HFFc6 (cell line): Measurements from ENCODE around the gene CASP4. TPM values are rescaled to one million over a fixed set of nuclear protein-coding genes. Genes with fewer than 3 reads are reported as not detected.
"Not testable (repeated sequence)": the region's sequence is repeated elsewhere in the genome, so short reads cannot be mapped to it uniquely, and the experiment has no call there.

Experiments
- DNase-seq: peaks from one replicate; pipeline ENCODE4 v3.0.0-alpha.2; 2018
- H3K27ac Mint-ChIP-seq: 2 replicates; pipeline ENCODE4 v1.8.0; 2020; ENCODE audit warnings: mild to moderate bottlenecking, mixed read lengths
- H3K27me3 Mint-ChIP-seq: 2 replicates; pipeline ENCODE4 v1.8.0; 2021; ENCODE audit warnings: mild to moderate bottlenecking, moderate library complexity, mixed read lengths; ENCODE audit not compliant: insufficient read depth
- H3K36me3 Mint-ChIP-seq: 2 replicates; pipeline ENCODE4 v1.8.0; 2021; ENCODE audit warnings: low read depth, mixed read lengths
- H3K4me1 Mint-ChIP-seq: 2 replicates; pipeline ENCODE4 v1.8.0; 2020; ENCODE audit warnings: low read depth, mixed read lengths
- H3K4me3 Mint-ChIP-seq: 2 replicates; pipeline ENCODE4 v1.8.0; 2020; ENCODE audit warnings: mild to moderate bottlenecking, moderate library complexity, mixed read lengths
- H3K9me3 Mint-ChIP-seq: 2 replicates; pipeline ENCODE4 v1.8.0; 2020; ENCODE audit warnings: mild to moderate bottlenecking, mixed read lengths
- total RNA-seq, 6 experiments: library from RNA; stranded (reverse); fragmentation: NEBNext Ultra II Directional; extraction: Animal tissue kit (Norgen Biotek cat#: 25700); gene quantifications; 2 replicates in 1 of 6; 3 replicates in 5 of 6; pipeline ENCODE4 v1.2.3, GENCODE V29; 2021
- TF ChIP-seq, protein P1 (sequence below): fragments of 200-600 bp; sonication (generic); IDR thresholded peaks from 2 replicates; pipeline ENCODE4 v1.5.0; 2021; ENCODE audit warnings: antibody characterized with exemption, mild to moderate bottlenecking

CASP4 gene
- total RNA-seq, 6 experiments from 2014 or later, result 52.7 to 71.6 (median 60.8) TPM

DNA sequence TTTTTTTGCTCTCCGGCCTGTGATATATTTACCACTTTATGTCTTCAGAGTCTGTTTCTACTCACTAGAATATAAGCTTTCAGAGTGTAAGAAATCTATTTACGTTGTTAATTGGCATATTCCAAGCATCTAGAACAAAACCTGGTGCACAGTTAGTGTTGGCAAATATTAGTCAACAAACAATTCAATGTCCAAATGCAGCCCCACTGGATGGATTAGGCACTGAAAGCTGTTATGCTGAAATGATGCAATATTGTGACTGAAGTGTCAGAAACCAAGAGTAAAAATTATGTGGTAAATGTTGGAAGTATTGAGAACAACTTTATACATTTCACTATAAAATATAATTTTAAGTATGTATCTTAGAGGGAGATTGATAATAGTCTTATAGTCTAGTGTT lies 24.8 kb downstream of the CASP4 start:
- Mint-ChIP-seq H3K4me3 (no peak overlapping the region), H3K36me3 (peaks cover 50% of the 10 kb centered on the region), H3K27ac (no peak overlapping the region), H3K4me1 (peaks cover 6% of the 10 kb centered on the region), H3K27me3 (peaks cover 2% of the 10 kb centered on the region; the same call in 1 of the 2 replicates), H3K9me3 (no peaks in the 10 kb centered on the region)
- TF ChIP-seq, protein P1, sequence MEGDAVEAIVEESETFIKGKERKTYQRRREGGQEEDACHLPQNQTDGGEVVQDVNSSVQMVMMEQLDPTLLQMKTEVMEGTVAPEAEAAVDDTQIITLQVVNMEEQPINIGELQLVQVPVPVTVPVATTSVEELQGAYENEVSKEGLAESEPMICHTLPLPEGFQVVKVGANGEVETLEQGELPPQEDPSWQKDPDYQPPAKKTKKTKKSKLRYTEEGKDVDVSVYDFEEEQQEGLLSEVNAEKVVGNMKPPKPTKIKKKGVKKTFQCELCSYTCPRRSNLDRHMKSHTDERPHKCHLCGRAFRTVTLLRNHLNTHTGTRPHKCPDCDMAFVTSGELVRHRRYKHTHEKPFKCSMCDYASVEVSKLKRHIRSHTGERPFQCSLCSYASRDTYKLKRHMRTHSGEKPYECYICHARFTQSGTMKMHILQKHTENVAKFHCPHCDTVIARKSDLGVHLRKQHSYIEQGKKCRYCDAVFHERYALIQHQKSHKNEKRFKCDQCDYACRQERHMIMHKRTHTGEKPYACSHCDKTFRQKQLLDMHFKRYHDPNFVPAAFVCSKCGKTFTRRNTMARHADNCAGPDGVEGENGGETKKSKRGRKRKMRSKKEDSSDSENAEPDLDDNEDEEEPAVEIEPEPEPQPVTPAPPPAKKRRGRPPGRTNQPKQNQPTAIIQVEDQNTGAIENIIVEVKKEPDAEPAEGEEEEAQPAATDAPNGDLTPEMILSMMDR, result no peak
- DNase-seq, result no peak

DNA sequence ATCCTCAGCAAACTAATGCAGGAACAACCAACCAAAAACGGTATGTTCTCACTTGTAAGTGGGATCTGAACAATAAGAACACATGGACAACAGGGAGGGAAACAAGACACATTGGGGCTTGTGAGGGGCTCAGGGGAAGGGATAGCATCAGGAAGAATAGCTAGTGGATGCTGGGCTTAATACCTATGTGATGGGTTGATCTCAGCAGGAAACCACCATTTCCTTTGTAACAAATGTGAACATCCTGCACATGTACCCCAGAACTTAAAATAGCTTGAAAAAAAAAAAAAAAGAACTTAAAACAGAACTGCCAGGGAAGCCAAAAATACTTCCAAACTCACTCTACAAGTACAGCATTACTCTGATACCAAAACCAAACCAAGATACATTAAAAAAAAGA lies 33.8 kb downstream of the CASP4 start:
- no peak for DNase-seq
- H3K4me1 Mint-ChIP-seq, result no peaks in the 10 kb centered on the region
- peaks cover 5% of the 10 kb centered on the region; the same call in 1 of the 2 replicates for H3K9me3 Mint-ChIP-seq
- H3K36me3 Mint-ChIP-seq, result no peaks in the 10 kb centered on the region
- no peaks in the 10 kb centered on the region; the same call in 1 of the 2 replicates for H3K27me3 Mint-ChIP-seq
- TF ChIP-seq, protein P1, result no peak
- no peak overlapping the region for H3K27ac Mint-ChIP-seq
- H3K4me3 Mint-ChIP-seq, result no peak overlapping the region

DNA sequence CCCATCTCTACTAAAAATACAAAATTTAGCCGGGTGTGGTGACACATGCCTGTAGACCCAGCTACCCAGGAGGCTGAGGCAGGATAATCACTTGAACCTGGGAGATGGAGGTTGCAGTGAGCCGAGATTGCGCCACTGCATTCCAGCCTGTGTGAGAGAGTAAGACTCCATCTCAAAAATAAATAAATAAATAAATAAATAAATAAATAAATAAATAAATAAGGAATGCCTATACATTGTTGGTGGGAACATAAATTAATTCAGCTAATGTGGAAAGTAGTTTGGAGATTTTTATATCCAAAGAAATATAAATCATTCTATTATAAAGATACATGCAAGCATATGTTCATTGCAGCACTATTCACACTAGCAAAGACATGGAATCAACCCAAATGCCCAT lies 34.3 kb downstream of the CASP4 start:
- not testable (repeated sequence) for H3K27ac Mint-ChIP-seq, H3K4me3 Mint-ChIP-seq

DNA sequence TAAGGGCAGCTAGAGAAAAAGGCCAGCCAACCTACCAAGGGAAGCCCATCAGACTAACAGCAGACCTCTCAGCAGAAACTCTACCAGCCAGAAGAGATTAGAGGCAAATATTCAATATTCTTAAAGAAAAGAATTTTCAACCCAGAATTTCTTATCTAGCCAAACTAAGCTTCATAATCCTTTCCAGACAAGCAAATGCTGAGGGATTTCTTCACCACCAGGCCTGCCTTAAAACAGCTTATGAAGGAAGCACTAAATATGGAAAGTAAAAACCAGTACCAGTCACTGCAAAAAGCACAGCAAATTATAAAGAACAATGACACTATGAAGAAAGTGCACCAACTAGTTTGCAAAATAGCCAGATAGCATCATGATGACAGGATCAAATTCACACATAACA lies 39.6 kb downstream of the CASP4 start:
- Mint-ChIP-seq H3K9me3 (peaks cover 21% of the 10 kb centered on the region), H3K4me3 (no peak overlapping the region), H3K27ac (no peak overlapping the region), H3K27me3 (no peaks in the 10 kb centered on the region), H3K36me3 (no peaks in the 10 kb centered on the region), H3K4me1 (no peaks in the 10 kb centered on the region)
- DNase-seq, result no peak
- TF ChIP-seq, protein P1, result no peak

More for the DNA sequence above, 34.3 kb downstream of the CASP4 start:
- DNase-seq, H3K9me3 Mint-ChIP-seq, H3K27me3 Mint-ChIP-seq, H3K4me1 Mint-ChIP-seq, H3K36me3 Mint-ChIP-seq: not testable (repeated sequence)

DNA sequence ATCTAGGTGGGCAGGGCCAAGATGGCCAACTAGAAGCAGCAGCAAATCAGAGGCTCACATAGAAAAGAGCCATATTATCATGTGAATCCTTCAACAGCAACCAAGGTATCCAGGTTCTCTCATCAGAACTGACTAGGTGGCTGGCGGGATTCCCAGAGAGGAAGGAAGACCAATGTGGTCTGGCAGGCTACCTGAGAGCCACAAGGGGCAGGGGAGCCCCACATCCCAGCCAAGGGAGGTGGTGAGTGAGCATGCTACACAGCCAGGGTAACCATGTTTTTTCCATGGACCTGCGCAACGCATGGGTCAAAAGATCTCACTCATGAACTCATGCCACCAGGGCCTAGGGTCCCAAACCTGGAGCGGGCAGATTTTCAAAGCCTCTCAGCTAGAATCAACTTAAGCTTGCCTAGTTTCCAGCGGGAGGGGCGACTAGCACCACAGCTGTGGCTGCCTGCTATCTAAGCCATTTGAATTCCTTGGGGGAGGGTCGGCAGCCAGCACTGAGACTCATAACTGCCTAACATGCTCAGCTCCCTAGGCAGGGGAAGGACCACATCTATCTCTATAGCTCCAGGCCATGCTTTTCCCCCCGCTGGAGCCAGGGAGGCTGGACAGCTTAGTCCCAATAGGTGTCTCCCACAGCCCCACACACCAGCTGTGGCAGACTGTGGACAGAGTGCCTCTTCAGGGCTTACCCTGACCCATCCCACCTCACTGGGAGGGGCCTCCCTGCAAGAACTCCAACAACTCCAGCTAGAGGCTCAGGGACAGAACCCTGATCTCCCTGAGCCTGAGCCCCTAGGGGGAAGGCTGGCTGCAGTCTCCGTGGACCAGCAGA lies 41.4 kb downstream of the CASP4 start:
- H3K27ac Mint-ChIP-seq, result no peak overlapping the region
- no peak overlapping the region for H3K4me3 Mint-ChIP-seq
- H3K36me3 Mint-ChIP-seq, result no peaks in the 10 kb centered on the region
- H3K27me3 Mint-ChIP-seq, result no peaks in the 10 kb centered on the region
- DNase-seq, result no peak
- TF ChIP-seq, protein P1, result no peak
- H3K9me3 Mint-ChIP-seq, result peaks cover 21% of the 10 kb centered on the region
- H3K4me1 Mint-ChIP-seq, result no peaks in the 10 kb centered on the region

DNA sequence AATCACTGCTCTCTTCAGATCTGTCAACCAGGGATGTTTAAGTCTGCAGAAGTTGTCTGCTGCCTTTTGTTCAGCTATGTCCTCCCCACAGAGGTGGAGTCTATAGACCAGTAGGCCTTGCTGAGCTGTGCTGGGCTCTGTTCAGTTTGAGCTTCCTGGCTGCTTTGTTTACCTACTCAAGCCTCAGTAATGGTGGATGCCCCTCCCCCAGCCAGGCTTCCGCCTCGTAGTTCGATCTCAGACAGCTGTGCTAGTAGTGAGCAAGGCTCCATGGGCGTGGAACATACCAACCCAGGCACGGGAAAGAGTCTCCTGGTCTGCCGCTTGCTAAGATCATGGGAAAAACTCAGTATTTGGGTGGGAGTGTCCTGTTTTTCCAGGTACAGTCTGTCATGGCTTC lies 42.5 kb downstream of the CASP4 start:
- Mint-ChIP-seq H3K27ac (no peak overlapping the region), H3K4me1 (no peaks in the 10 kb centered on the region), H3K27me3 (peaks cover 2% of the 10 kb centered on the region; the same call in 1 of the 2 replicates), H3K9me3 (peaks cover 21% of the 10 kb centered on the region), H3K36me3 (no peaks in the 10 kb centered on the region), H3K4me3 (no peak overlapping the region)
- TF ChIP-seq, protein P1, result no peak
- DNase-seq, result no peak
